HL-60 (cell line): ENCODE measurements around the gene C21orf58.

Source experiments
- DNase-seq, 2 experiments: peaks; one replicate each; pipeline ENCODE4 v3.0.0-alpha.2; 2010 to 2020; ENCODE audit warnings: low read depth in 1 of 2, low spot score in 1 of 2
- H3K27ac ChIP-seq: fragments of 250-450 bp; sonication (Bioruptor Pico); replicated peaks from 2 replicates; pipeline ENCODE4 v1.5.1; 2020; ENCODE audit warnings: mild to moderate bottlenecking, moderate library complexity
- H3K27me3 ChIP-seq: fragments of 250-450 bp; sonication (Bioruptor Pico); 2 replicates; pipeline ENCODE4 v1.5.1; 2021; ENCODE audit warnings: mild to moderate bottlenecking, moderate library complexity; ENCODE audit not compliant: insufficient read depth, poor library complexity, severe bottlenecking
- H3K4me3 ChIP-seq: replicated peaks from 2 replicates; pipeline ENCODE4 v1.5.1; 2011; ENCODE audit warnings: mild to moderate bottlenecking, control low read depth, low read length; ENCODE audit not compliant: insufficient read depth
- CTCF ChIP-seq: IDR thresholded peaks from one replicate; pipeline ENCODE4 v1.5.1; 2011; ENCODE audit warnings: low read length, control low read depth, inconsistent platforms; ENCODE audit not compliant: insufficient read depth
- GABPA ChIP-seq: IDR thresholded peaks from 2 replicates; pipeline ENCODE4 v1.6.1; 2012; ENCODE audit warnings: low read depth
- POLR2AphosphoS5 ChIP-seq: IDR thresholded peaks from 2 replicates; pipeline ENCODE4 v1.6.1; 2012; ENCODE audit warnings: low read depth
- REST ChIP-seq: IDR thresholded peaks from 2 replicates; pipeline ENCODE4 v1.6.1; 2012; ENCODE audit warnings: low read depth; ENCODE audit not compliant: insufficient replicate concordance
- SPI1 ChIP-seq: IDR thresholded peaks from 2 replicates; pipeline ENCODE4 v1.6.1; 2012; ENCODE audit warnings: low read depth, mild to moderate bottlenecking, borderline replicate concordance

C21orf58 gene

GRCh38 chr21:46366561-46366960 is 42.9 kb upstream of the C21orf58 start:
- no peaks in the 10 kb centered on the region for H3K27me3 ChIP-seq
- H3K27ac ChIP-seq, result no peak overlapping the region
- TF ChIP-seq GABPA (no peak), POLR2AphosphoS5 (no peak), SPI1 (no peak), CTCF (no peak), REST (no peak)
- no peak overlapping the region for H3K4me3 ChIP-seq
- DNase-seq, result no peak

- no peak for DNase-seq
- H3K4me3 ChIP-seq, result no peak overlapping the region
- no peaks in the 10 kb centered on the region for H3K27me3 ChIP-seq
- TF ChIP-seq GABPA, result no peak
- no peak for TF ChIP-seq REST
- TF ChIP-seq SPI1, result no peak
- no peak for TF ChIP-seq POLR2AphosphoS5
- TF ChIP-seq CTCF, result no peak
- no peak overlapping the region for H3K27ac ChIP-seq
Measured at GRCh38 chr21:46366091-46366490, 42.4 kb upstream of the C21orf58 start.

GRCh38 chr21:46363698-46364097 is 40.0 kb upstream of the C21orf58 start:
- TF ChIP-seq CTCF (no peak), POLR2AphosphoS5 (no peak), SPI1 (no peak), REST (no peak), GABPA (no peak)
- H3K27ac ChIP-seq, result no peak overlapping the region
- H3K4me3 ChIP-seq, result no peak overlapping the region
- no peak for DNase-seq
- no peaks in the 10 kb centered on the region for H3K27me3 ChIP-seq
